Measurements from ENCODE around the gene ETHE1. TPM values are rescaled to one million over a fixed set of nuclear protein-coding genes. Genes with fewer than 3 reads are reported as not detected.
A peak's percentile ranks its signal among the peaks of the same experiment; 100 is the strongest.

ETHE1 gene
- total RNA-seq, 3 donors from 2014 or later = 41.6 to 70.1 (median 59.4) TPM

GRCh38 chr19:43463381-43464133, 63.4 kb downstream of the ETHE1 start:
- H3K4me3 ChIP-seq = peak overlapping the region; percentile 49 to 84 (median 71)
- no peaks in the 10 kb centered on the region for H3K9me3 ChIP-seq
- peak; percentile 98 to 100 for DNase-seq (ENCODE audit: low spot score in 2 of 2)
- no peaks in the 10 kb centered on the region for H3K36me3 ChIP-seq
- intact Hi-C loops (cut with DNase I; ENCODE audit: low total_unique reads) = no loop called here
- H3K27ac ChIP-seq = peak overlapping the region; percentile 94 to 95
- H3K27me3 ChIP-seq = no peaks in the 10 kb centered on the region
- TF ChIP-seq POLR2A (IDR thresholded peaks at IDR 0.05) (no peak), POLR2AphosphoS5 (IDR thresholded peaks at IDR 0.05) (peak; percentile 25 to 44 (median 38)), CTCF (IDR thresholded peaks at IDR 0.05) (no peak)
- H3K4me1 ChIP-seq = peaks cover 0 to 4% of the 10 kb centered on the region in 2 donors

- intact Hi-C loops (cut with DNase I; ENCODE audit: low total_unique reads) = no loop called here
- peaks cover 0 to 4% of the 10 kb centered on the region in 2 donors for H3K4me1 ChIP-seq
- no peak for DNase-seq (ENCODE audit: low spot score in 2 of 2)
- H3K27ac ChIP-seq = peak overlapping the region; percentile 94 to 95
- no peaks in the 10 kb centered on the region for H3K36me3 ChIP-seq
- TF ChIP-seq CTCF (IDR thresholded peaks at IDR 0.05) (no peak), POLR2AphosphoS5 (IDR thresholded peaks at IDR 0.05) (peak in 1 of 3 donors; percentile 71), POLR2A (IDR thresholded peaks at IDR 0.05) (peak; percentile 14)
- H3K9me3 ChIP-seq = no peaks in the 10 kb centered on the region
- H3K27me3 ChIP-seq = no peaks in the 10 kb centered on the region
- peak overlapping the region; percentile 49 to 84 (median 71) for H3K4me3 ChIP-seq
These were observed 64.1 kb downstream of the ETHE1 start for GRCh38 chr19:43462785-43463380.

GRCh38 chr19:43462383-43462782, 64.6 kb downstream of the ETHE1 start:
- DNase-seq (ENCODE audit: low spot score in 2 of 2) = no peak
- TF ChIP-seq POLR2A (IDR thresholded peaks at IDR 0.05) (no peak), POLR2AphosphoS5 (IDR thresholded peaks at IDR 0.05) (no peak), CTCF (IDR thresholded peaks at IDR 0.05) (no peak)
- Histone ChIP-seq H3K4me3 (peak overlapping the region in 2 of 3 donors; percentile 71 to 84), H3K9me3 (no peaks in the 10 kb centered on the region), H3K4me1 (peaks cover 0 to 4% of the 10 kb centered on the region in 2 donors), H3K27me3 (no peaks in the 10 kb centered on the region), H3K36me3 (no peaks in the 10 kb centered on the region), H3K27ac (peak overlapping the region; percentile 94 to 95)
- intact Hi-C loops (cut with DNase I; ENCODE audit: low total_unique reads) = no loop called here

GRCh38 chr19:43461303-43461702, 65.7 kb downstream of the ETHE1 start:
- no peak overlapping the region for H3K27ac ChIP-seq
- peaks cover 0 to 4% of the 10 kb centered on the region in 2 donors for H3K4me1 ChIP-seq
- intact Hi-C loops (cut with DNase I; ENCODE audit: low total_unique reads) = no loop called here
- no peak overlapping the region for H3K4me3 ChIP-seq
- no peak for DNase-seq (ENCODE audit: low spot score in 2 of 2)
- H3K9me3 ChIP-seq = no peaks in the 10 kb centered on the region
- H3K27me3 ChIP-seq = no peaks in the 10 kb centered on the region
- H3K36me3 ChIP-seq = no peaks in the 10 kb centered on the region
- TF ChIP-seq POLR2A (IDR thresholded peaks at IDR 0.05) (no peak), POLR2AphosphoS5 (IDR thresholded peaks at IDR 0.05) (no peak), CTCF (IDR thresholded peaks at IDR 0.05) (no peak)

Measured in breast epithelium (tissue), 4 donors.